ENCODE measurements around the gene ZNF628.

Gene ZNF628

GRCh38 chr19:55527197-55528029 lies 51.0 kb downstream of the ZNF628 start:
- in situ Hi-C loops (cut with MboI; ENCODE audit: low sequenced_read_pairs): no loop called here

GRCh38 chr19:55528030-55528803 lies 51.8 kb downstream of the ZNF628 start:
- in situ Hi-C loops (cut with MboI; ENCODE audit: low sequenced_read_pairs): no loop called here

DNA sequence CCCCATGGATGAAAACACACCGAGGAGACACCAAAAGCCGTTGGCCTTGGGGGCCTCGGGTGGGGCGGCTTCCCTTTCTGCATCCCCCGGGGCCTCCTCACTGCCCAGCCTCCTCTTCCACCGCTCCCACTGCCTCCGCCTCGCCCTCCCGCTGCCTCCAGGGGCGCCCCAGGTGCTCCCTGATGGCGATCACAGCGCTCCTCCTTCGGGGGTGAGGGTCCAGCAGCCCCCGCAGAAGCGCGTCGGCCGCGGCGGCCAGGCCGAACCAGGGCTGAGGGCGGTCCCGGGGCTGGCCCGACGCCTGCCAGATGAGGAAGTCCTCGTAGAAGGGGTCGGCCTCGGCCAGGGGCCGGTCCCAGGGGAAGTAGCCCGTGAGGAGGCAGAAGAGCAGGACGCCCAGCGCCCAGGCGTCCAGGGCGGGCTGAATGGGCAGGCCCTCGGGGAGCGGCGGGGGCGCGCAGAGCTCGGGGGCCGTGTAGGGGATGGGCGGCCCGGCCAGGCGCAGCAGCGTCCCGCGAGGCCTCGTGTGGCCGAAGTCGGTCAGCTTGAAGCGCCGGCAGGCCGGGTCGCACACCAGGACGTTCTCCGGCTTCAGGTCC lies 53.3 kb downstream of the ZNF628 start:
- in situ Hi-C loops (cut with MboI; ENCODE audit: low sequenced_read_pairs): no loop called here

- in situ Hi-C loops (cut with MboI; ENCODE audit: low sequenced_read_pairs): no loop called here
Measured at GRCh38 chr19:55530996-55531395, 54.6 kb downstream of the ZNF628 start.
